ENCODE results near the gene BCO1. TPM values are rescaled to one million over a fixed set of nuclear protein-coding genes. Genes with fewer than 3 reads are reported as not detected.

Gene BCO1
- total RNA-seq, 2 experiments from 2014 or later = not detected

DNA sequence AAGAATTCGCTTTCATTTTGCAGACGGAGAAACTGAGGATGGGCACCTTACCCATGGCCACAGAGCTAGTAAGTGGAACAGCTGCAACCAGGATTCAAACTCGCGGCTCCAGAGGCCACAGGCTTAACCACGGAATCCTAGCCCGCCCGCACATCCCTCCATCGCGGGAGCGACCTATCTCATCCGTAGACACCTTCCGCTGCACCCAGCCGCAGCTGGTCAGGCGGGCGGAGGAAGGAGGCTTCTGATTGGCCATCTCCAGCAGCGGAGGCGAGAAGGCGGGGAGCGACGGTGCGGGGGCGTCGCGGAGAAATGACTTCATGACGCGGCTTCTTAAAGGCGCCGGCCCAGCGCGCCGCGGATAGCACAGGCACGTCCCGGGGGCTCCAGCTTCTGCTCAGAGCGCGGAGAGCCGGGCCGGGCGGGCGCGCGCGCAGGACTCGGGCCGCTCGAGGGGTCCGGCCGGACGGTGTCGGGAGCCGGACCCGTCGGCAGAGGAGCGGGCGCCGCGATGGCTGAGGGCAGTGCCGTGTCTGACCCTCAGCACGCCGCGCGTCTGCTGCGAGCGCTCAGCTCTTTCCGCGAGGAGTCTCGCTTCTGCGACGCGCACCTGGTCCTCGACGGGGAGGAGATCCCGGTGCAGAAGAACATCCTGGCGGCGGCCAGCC lies 76.2 kb downstream of the BCO1 start, which contains the start of gene GAN:
Gene GAN (plus strand): TSS at position 360 of the 668 bp plus-strand sequence. CDS start 152 bp downstream, at position 512.
- no peaks in the 10 kb centered on the region for H3K27me3 Mint-ChIP-seq (ENCODE audit: low read depth)
- no peaks in the 10 kb centered on the region for H3K9me3 Mint-ChIP-seq (ENCODE audit: insufficient read depth)
- H3K4me1 Mint-ChIP-seq (ENCODE audit: low read depth) = peaks cover 40% of the 10 kb centered on the region
- peaks cover 10% of the 10 kb centered on the region for H3K36me3 Mint-ChIP-seq (ENCODE audit: low read depth)
- DNase-seq (peak; percentile 97), ATAC-seq (peak; percentile 96)
- ChIA-PET CTCF (interaction anchor here (0.9 to 1.5 kb wide), 9 partner anchors 50 to 788 kb away, joined by 3 to 8 read pairs (median 3); partner anchors contain the start of gene ATMIN), POLR2A (interaction anchor here (0.8 to 2.0 kb wide), 6 partner anchors 13 to 855 kb away, joined by 3 to 10 read pairs (median 4); partner anchors contain the start of genes C16orf46 and MPHOSPH6)
- peak within 1 kb of the TSS; percentile 88 for H3K27ac Mint-ChIP-seq
- H3K4me3 Mint-ChIP-seq = peak within 1 kb of the TSS; percentile 96

DNA sequence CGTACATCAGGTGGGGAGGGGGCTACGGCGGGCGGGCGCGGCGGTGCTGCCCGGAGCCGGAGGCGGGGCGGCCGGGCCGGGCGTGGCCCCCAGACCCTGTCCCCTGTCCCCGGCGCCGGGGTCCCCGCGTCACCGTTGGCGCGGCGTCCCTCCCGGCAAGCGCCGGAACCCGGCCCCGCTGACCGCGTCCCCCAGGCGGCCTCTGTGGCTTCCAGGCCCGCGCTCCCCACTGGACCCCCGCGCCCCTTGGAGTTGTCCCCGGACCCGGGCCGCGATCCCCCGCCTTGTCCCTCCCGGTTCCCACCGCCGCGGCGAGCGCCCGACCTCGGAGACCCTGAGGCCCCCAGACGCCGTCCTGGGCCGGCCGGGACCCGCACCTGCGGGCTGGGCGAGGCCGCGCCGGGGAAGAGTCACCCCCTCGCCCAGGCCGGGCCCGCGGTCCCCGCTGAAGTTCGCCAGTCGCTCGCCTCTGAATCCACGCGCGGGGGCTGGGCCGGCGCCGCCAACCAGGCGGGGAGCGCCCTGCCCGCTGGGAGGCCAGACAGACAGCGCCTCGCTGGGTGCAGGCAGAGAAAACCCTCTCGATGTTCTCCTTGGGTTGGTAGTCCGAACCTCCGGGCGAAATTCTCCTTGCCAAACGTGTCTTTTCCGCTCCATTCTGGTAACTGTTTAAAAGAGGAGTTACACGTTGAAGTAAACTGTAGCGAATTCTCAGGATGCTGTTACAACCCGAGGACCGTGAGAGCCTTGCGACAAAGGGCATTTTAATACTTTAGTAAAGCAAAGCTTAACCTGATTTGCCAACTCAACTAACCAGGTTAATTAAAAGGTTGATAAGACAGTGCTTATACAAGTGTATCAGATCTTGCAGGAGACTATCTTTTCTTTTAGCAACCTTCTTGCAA lies 77.0 kb downstream of the BCO1 start:
- Mint-ChIP-seq H3K36me3 (ENCODE audit: low read depth) (peaks cover 10% of the 10 kb centered on the region), H3K27me3 (ENCODE audit: low read depth) (no peaks in the 10 kb centered on the region), H3K27ac (peak overlapping the region; percentile 79), H3K4me1 (ENCODE audit: low read depth) (peaks cover 37% of the 10 kb centered on the region), H3K9me3 (ENCODE audit: insufficient read depth) (no peaks in the 10 kb centered on the region), H3K4me3 (peak overlapping the region; percentile 96)
- peak; percentile 30 for ATAC-seq
- peak; percentile 51 for DNase-seq
- ChIA-PET CTCF (interaction anchor here (0.9 to 1.5 kb wide), 3 partner anchors 11 to 280 kb away, joined by 3 to 8 read pairs (median 6); partner anchors contain the start of gene ATMIN), POLR2A (interaction anchor here (0.6 to 2.0 kb wide), 6 partner anchors 12 to 476 kb away, joined by 3 to 10 read pairs (median 3); partner anchors contain the start of gene C16orf46)

DNA sequence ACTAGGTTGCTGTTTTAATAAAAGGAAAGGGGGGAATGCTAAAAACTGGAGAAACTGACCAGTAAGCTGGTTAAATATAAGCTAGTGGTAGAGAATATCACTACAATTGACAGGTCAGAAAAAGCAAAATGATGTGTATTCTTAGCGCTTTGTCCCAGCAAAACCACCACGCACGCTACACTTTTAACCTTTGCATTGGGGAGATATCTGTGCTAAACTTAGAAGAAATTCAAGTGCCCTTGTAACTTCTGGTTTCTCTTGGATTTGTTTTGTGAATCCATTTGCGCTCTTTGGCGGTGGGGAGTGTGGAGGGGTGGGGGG lies 77.6 kb downstream of the BCO1 start:
- H3K9me3 Mint-ChIP-seq (ENCODE audit: insufficient read depth) = no peaks in the 10 kb centered on the region
- peak overlapping the region; percentile 84 for H3K4me3 Mint-ChIP-seq
- peak overlapping the region; percentile 79 for H3K27ac Mint-ChIP-seq
- ChIA-PET POLR2A (interaction anchor here (0.6 to 0.7 kb wide), 2 partner anchors 173 to 476 kb away, joined by 3 read pairs; no protein-coding TSS in a partner anchor), CTCF (interaction anchor here (0.9 kb wide), 1 partner anchor 11 kb away, joined by 3 read pairs; no protein-coding TSS in a partner anchor)
- peaks cover 10% of the 10 kb centered on the region for H3K36me3 Mint-ChIP-seq (ENCODE audit: low read depth)
- no peak for DNase-seq
- no peaks in the 10 kb centered on the region for H3K27me3 Mint-ChIP-seq (ENCODE audit: low read depth)
- H3K4me1 Mint-ChIP-seq (ENCODE audit: low read depth) = peaks cover 37% of the 10 kb centered on the region
- ATAC-seq = no peak

DNA sequence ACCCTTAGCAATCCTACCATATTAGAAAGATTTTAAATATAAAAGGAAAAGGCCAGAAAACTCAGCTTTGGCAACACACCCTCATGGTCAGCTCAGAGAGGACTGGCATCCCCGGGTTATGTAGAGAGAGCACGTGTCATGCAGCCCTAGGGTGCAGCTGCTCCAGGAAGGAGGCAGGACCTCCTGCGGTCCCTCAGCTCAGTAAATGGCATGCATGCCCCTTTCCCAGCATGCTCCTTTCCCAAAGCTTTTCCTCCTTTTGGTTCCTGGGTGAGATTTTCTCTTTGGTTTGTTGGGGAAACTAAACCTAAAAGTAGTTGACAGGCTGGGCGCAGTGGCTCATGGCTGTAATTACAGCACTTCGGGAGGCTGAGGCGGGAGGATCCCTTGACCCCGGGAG lies 80.2 kb downstream of the BCO1 start:
- no peak overlapping the region for H3K27ac Mint-ChIP-seq
- peaks cover 28% of the 10 kb centered on the region for H3K4me1 Mint-ChIP-seq (ENCODE audit: low read depth)
- POLR2A ChIA-PET = interaction anchor here (0.6 kb wide), 1 partner anchor 128 kb away, joined by 5 read pairs; no protein-coding TSS in a partner anchor

DNA sequence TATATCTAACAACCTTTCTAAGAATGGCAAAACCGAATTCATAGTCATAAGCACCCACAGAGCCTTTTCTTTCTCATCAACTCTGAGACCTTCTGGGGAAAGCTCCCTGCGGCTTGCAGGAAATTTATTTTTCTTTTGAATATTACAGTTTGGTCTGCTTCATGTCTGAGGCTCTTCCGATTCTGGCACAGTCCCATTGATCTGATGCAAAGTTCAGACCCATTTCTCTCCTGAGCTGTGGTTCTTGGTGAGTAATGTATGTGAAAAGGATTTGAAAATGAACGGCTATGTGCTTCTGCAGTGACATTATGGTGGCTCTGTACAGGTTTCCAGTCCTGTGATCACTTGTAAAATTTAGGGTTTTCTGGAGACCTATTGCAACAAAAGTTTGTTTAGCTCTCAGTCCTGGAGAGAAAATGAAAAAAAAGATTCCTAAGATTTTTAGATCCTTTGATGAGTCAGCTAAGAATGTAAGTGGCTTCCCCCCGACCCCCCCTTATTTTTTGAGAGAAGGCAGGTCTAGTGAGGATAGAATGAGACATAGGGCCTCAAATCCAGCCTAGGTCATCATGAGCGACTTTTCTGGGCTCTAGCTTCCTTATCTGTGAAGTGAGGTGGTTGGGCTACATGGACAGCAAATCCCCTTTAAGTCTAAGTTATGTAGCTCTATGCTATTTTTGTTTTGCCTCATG lies 80.9 kb downstream of the BCO1 start:
- ATAC-seq (no peak), DNase-seq (no peak)
- Mint-ChIP-seq H3K4me1 (ENCODE audit: low read depth) (peaks cover 22% of the 10 kb centered on the region), H3K9me3 (ENCODE audit: insufficient read depth) (no peaks in the 10 kb centered on the region), H3K27ac (no peak overlapping the region), H3K36me3 (ENCODE audit: low read depth) (peaks cover 3% of the 10 kb centered on the region), H3K27me3 (ENCODE audit: low read depth) (no peaks in the 10 kb centered on the region), H3K4me3 (no peak overlapping the region)
- ChIA-PET CTCF (interaction anchor here (0.9 to 1.6 kb wide), 5 partner anchors 9 to 284 kb away, joined by 3 to 5 read pairs (median 3); partner anchors contain the start of gene ATMIN), POLR2A (interaction anchor here (0.6 to 0.7 kb wide), 2 partner anchors 127 to 395 kb away, joined by 3 to 5 read pairs; no protein-coding TSS in a partner anchor)

More for the DNA sequence above, 80.2 kb downstream of the BCO1 start:
- ATAC-seq (no peak), DNase-seq (no peak)
- H3K9me3 Mint-ChIP-seq (ENCODE audit: insufficient read depth) = no peaks in the 10 kb centered on the region
- CTCF ChIA-PET = interaction anchor here (1.4 to 1.6 kb wide), 3 partner anchors 8 to 283 kb away, joined by 3 to 5 read pairs (median 4); partner anchors contain the start of gene ATMIN
- H3K4me3 Mint-ChIP-seq = no peak overlapping the region
- H3K36me3 Mint-ChIP-seq (ENCODE audit: low read depth) = peaks cover 5% of the 10 kb centered on the region
- no peaks in the 10 kb centered on the region for H3K27me3 Mint-ChIP-seq (ENCODE audit: low read depth)

DNA sequence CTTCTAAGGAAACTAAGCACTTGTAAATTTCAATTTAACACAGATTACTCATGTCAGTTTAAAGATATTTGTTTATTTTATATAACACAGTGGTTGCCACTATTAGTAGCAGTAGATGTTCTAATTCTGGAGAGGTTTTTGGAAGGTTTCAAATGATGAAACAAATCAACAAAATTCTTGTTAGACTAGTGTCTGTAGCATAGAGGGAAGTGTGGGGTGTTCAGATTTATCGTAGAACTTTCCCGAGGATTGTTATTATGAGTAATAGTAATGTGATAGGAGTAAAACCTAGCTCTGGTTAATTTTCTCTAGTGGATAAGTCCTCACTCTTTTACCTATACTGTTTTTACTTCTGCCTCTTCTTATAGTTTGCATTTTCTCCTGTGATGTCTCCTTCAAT lies 82.5 kb downstream of the BCO1 start:
- H3K4me1 Mint-ChIP-seq (ENCODE audit: low read depth) = peaks cover 15% of the 10 kb centered on the region
- CTCF ChIA-PET = no interaction called here
- ATAC-seq (no peak), DNase-seq (no peak)
- H3K4me3 Mint-ChIP-seq = no peak overlapping the region
- peaks cover 2% of the 10 kb centered on the region for H3K36me3 Mint-ChIP-seq (ENCODE audit: low read depth)
- H3K27ac Mint-ChIP-seq = no peak overlapping the region
- no peaks in the 10 kb centered on the region for H3K9me3 Mint-ChIP-seq (ENCODE audit: insufficient read depth)
- POLR2A ChIA-PET = no interaction called here
- no peaks in the 10 kb centered on the region for H3K27me3 Mint-ChIP-seq (ENCODE audit: low read depth)

DNA sequence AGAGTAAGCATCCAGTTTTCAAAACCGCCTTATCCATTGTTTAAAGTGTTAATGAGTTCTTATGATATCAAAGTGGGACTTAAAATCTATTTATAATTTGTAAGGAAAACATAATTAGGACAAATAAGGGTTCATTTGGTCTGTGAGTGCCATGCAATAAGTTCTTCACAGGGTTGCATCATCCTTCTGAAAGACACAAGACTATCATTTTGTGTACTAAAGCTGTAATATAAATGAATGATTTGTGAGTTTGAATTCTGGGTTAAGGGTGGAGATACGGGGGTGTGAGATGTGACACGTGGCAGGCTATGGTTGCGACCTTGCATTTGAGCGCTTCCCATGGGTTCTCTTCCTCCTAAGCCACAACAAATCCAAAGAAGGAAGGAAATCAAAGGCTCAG lies 83.0 kb downstream of the BCO1 start:
- H3K9me3 Mint-ChIP-seq (ENCODE audit: insufficient read depth) = no peaks in the 10 kb centered on the region
- H3K36me3 Mint-ChIP-seq (ENCODE audit: low read depth) = peaks cover 2% of the 10 kb centered on the region
- no peak for ATAC-seq
- no peak for DNase-seq
- no peak overlapping the region for H3K27ac Mint-ChIP-seq
- ChIA-PET CTCF (no interaction called here), POLR2A (no interaction called here)
- H3K27me3 Mint-ChIP-seq (ENCODE audit: low read depth) = no peaks in the 10 kb centered on the region
- peaks cover 11% of the 10 kb centered on the region for H3K4me1 Mint-ChIP-seq (ENCODE audit: low read depth)
- no peak overlapping the region for H3K4me3 Mint-ChIP-seq

DNA sequence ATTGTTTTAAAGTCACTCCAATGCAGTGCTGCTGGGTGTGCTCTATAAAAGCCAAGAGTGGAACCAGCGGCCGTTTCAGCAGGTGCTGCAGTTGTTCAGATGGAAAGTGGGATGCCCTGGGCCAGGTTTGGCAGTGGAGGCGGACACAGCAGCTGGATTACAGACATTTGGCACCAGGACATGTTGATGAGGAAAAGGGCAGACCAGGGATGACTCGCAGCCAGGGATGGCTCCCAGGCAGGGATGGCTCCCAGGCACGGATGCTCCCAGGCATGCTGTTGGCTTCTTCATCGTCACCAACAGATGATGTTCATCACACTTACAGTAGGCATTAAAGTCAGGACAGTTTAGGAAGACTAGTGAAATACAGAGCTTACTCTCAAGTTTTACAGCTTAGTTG lies 86.3 kb downstream of the BCO1 start:
- ATAC-seq (no peak), DNase-seq (no peak)
- no peaks in the 10 kb centered on the region for H3K27me3 Mint-ChIP-seq (ENCODE audit: low read depth)
- no peaks in the 10 kb centered on the region for H3K9me3 Mint-ChIP-seq (ENCODE audit: insufficient read depth)
- ChIA-PET CTCF (no interaction called here), POLR2A (no interaction called here)
- H3K4me1 Mint-ChIP-seq (ENCODE audit: low read depth) = no peaks in the 10 kb centered on the region
- no peak overlapping the region for H3K4me3 Mint-ChIP-seq
- no peak overlapping the region for H3K27ac Mint-ChIP-seq
- H3K36me3 Mint-ChIP-seq (ENCODE audit: low read depth) = peaks cover 2% of the 10 kb centered on the region

DNA sequence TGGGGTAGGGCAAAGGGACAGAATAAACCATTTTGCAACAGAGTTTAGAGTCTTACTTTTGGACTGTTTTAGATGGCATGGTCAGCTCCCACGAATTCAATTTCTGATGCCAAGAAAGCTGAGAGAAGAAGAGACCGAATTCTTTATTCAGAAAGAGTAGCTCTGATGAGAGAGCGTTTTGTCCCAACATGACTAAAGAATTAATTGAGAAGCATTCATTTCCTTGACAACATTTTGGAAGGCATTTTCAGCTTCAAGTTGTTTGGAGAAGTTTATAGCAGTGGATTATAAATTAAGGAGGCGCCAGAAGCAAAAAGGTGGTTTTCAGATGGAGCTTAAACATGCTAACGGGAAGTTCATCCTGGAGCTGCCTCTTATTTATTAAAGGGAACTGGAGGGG lies 88.5 kb downstream of the BCO1 start:
- no peak for ATAC-seq
- Mint-ChIP-seq H3K9me3 (ENCODE audit: insufficient read depth) (no peaks in the 10 kb centered on the region), H3K36me3 (ENCODE audit: low read depth) (peaks cover 2% of the 10 kb centered on the region), H3K27me3 (ENCODE audit: low read depth) (no peaks in the 10 kb centered on the region), H3K4me3 (no peak overlapping the region), H3K27ac (no peak overlapping the region), H3K4me1 (ENCODE audit: low read depth) (no peaks in the 10 kb centered on the region)
- no peak for DNase-seq
- ChIA-PET POLR2A (interaction anchor here (1.8 kb wide), 1 partner anchor 12 kb away, joined by 6 read pairs; the partner anchor contains the start of gene GAN), CTCF (interaction anchor here (0.9 to 1.9 kb wide), 2 partner anchors 9 to 11 kb away, joined by 3 to 5 read pairs; no protein-coding TSS in a partner anchor)

DNA sequence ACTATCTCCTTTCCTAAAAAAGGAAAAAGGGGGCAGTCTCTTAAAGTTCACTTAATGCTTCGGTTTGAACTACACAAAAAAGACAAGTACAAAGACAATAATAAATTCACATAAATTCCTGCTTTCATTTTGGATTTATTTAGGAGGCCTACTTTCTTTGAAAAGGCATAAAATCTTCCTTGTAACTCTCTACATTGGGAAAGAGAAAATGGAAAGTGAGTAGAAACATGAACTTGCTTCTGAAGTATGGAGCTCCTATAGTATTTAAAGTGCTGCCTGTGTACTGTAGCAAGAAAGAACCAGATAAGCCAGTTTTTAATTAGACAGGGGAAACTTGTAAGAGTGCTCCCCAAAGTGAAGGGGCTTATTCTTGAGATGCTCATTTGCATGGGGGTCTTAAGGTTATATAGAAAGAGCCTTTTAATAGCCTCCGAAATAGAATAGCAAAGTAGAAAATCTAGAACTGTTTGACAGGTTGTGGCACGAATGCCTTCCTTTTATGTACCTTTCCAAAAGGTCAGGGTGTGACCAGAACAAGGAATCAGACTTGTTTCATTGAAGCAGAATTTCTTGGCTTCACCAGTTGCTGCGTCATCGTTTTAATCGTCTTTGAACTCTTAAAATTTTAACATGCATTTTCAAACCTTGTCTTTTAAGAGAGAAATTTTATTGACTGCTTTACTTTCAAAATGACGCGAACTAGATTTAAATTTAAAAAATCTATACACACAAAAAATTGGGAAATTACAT lies 89.1 kb downstream of the BCO1 start:
- POLR2A ChIA-PET = interaction anchor here (1.8 kb wide), 1 partner anchor 13 kb away, joined by 6 read pairs; the partner anchor contains the start of gene GAN
- no peak overlapping the region for H3K4me3 Mint-ChIP-seq
- no peaks in the 10 kb centered on the region for H3K9me3 Mint-ChIP-seq (ENCODE audit: insufficient read depth)
- H3K27me3 Mint-ChIP-seq (ENCODE audit: low read depth) = no peaks in the 10 kb centered on the region
- DNase-seq = no peak
- no peak overlapping the region for H3K27ac Mint-ChIP-seq
- CTCF ChIA-PET = interaction anchor here (1.9 kb wide), 1 partner anchor 9 kb away, joined by 5 read pairs; no protein-coding TSS in a partner anchor
- no peak for ATAC-seq
- H3K4me1 Mint-ChIP-seq (ENCODE audit: low read depth) = no peaks in the 10 kb centered on the region
- peaks cover 2% of the 10 kb centered on the region for H3K36me3 Mint-ChIP-seq (ENCODE audit: low read depth)

Measured in activated CD8-positive, alpha-beta T cell treated with anti-CD3 and anti-CD28 coated beads, Interleukin-2, amount 10 ng/mL, durations not matched to agents 7 days and 5 days (primary cell).